Measurements from ENCODE around the gene ARHGAP36. TPM values are rescaled to one million over a fixed set of nuclear protein-coding genes. Genes with fewer than 3 reads are reported as not detected.

The ARHGAP36 gene
- total RNA-seq, 1 donor from 2014 or later = 0.27 TPM

- DNase-seq = no peak
- peaks cover 5% of the 10 kb centered on the region for H3K27me3 Mint-ChIP-seq (ENCODE audit: unreplicated experiment)
These were observed 11.0 kb upstream of the ARHGAP36 start for GRCh38 chrX:131047180-131047579.

GRCh38 chrX:131053076-131053475 lies 5.1 kb upstream of the ARHGAP36 start:
- Mint-ChIP-seq H3K4me1 (ENCODE audit: low read depth, unreplicated experiment) (no peaks in the 10 kb centered on the region), H3K36me3 (ENCODE audit: unreplicated experiment) (peaks cover 5% of the 10 kb centered on the region), H3K4me3 (ENCODE audit: unreplicated experiment) (no peak overlapping the region), H3K9me3 (ENCODE audit: unreplicated experiment) (no peaks in the 10 kb centered on the region), H3K27ac (ENCODE audit: unreplicated experiment) (no peak overlapping the region), H3K27me3 (ENCODE audit: unreplicated experiment) (peaks cover 5% of the 10 kb centered on the region)
- no peak for TF ChIP-seq CTCF (IDR thresholded peaks at IDR 0.05; ENCODE audit: partially characterized antibody, unreplicated experiment)
- DNase-seq = no peak

More at GRCh38 chrX:131047180-131047579, 11.0 kb upstream of the ARHGAP36 start:
- peaks cover 5% of the 10 kb centered on the region for H3K36me3 Mint-ChIP-seq (ENCODE audit: unreplicated experiment)
- no peaks in the 10 kb centered on the region for H3K9me3 Mint-ChIP-seq (ENCODE audit: unreplicated experiment)
- TF ChIP-seq CTCF (IDR thresholded peaks at IDR 0.05; ENCODE audit: partially characterized antibody, unreplicated experiment) = no peak
- H3K4me1 Mint-ChIP-seq (ENCODE audit: low read depth, unreplicated experiment) = peaks cover 17% of the 10 kb centered on the region
- H3K27ac Mint-ChIP-seq (ENCODE audit: unreplicated experiment) = peak overlapping the region; percentile 70
- peak overlapping the region; percentile 49 for H3K4me3 Mint-ChIP-seq (ENCODE audit: unreplicated experiment)

GRCh38 chrX:131054906-131055305 lies 3.2 kb upstream of the ARHGAP36 start:
- H3K4me1 Mint-ChIP-seq (ENCODE audit: low read depth, unreplicated experiment) = no peaks in the 10 kb centered on the region
- H3K36me3 Mint-ChIP-seq (ENCODE audit: unreplicated experiment) = no peaks in the 10 kb centered on the region
- peaks cover 3% of the 10 kb centered on the region for H3K27me3 Mint-ChIP-seq (ENCODE audit: unreplicated experiment)
- DNase-seq = no peak
- no peak for TF ChIP-seq CTCF (IDR thresholded peaks at IDR 0.05; ENCODE audit: partially characterized antibody, unreplicated experiment)
- no peaks in the 10 kb centered on the region for H3K9me3 Mint-ChIP-seq (ENCODE audit: unreplicated experiment)
- no peak overlapping the region for H3K4me3 Mint-ChIP-seq (ENCODE audit: unreplicated experiment)
- no peak overlapping the region for H3K27ac Mint-ChIP-seq (ENCODE audit: unreplicated experiment)

GRCh38 chrX:131057706-131058105 lies 440 bp upstream of the ARHGAP36 start:
- H3K36me3 Mint-ChIP-seq (ENCODE audit: unreplicated experiment) = no peaks in the 10 kb centered on the region
- H3K4me3 Mint-ChIP-seq (ENCODE audit: unreplicated experiment) = no peak overlapping the region
- H3K27me3 Mint-ChIP-seq (ENCODE audit: unreplicated experiment) = peaks cover 3% of the 10 kb centered on the region
- TF ChIP-seq CTCF (IDR thresholded peaks at IDR 0.05; ENCODE audit: partially characterized antibody, unreplicated experiment) = no peak
- no peak for DNase-seq
- no peaks in the 10 kb centered on the region for H3K4me1 Mint-ChIP-seq (ENCODE audit: low read depth, unreplicated experiment)
- no peaks in the 10 kb centered on the region for H3K9me3 Mint-ChIP-seq (ENCODE audit: unreplicated experiment)
- no peak overlapping the region for H3K27ac Mint-ChIP-seq (ENCODE audit: unreplicated experiment)

- Mint-ChIP-seq H3K4me3 (ENCODE audit: unreplicated experiment) (no peak overlapping the region), H3K4me1 (ENCODE audit: low read depth, unreplicated experiment) (no peaks in the 10 kb centered on the region), H3K9me3 (ENCODE audit: unreplicated experiment) (no peaks in the 10 kb centered on the region), H3K27me3 (ENCODE audit: unreplicated experiment) (peaks cover 3% of the 10 kb centered on the region), H3K27ac (ENCODE audit: unreplicated experiment) (no peak overlapping the region), H3K36me3 (ENCODE audit: unreplicated experiment) (no peaks in the 10 kb centered on the region)
- no peak for TF ChIP-seq CTCF (IDR thresholded peaks at IDR 0.05; ENCODE audit: partially characterized antibody, unreplicated experiment)
- DNase-seq = no peak
These were observed 1.1 kb downstream of the ARHGAP36 start for GRCh38 chrX:131059246-131059645.

All from glutamatergic neuron (in vitro differentiated cells).